K562 (cell line): ENCODE data around the gene NEUROG1. TPM values are rescaled to one million over a fixed set of nuclear protein-coding genes. Genes with fewer than 3 reads are reported as not detected.

Experiments used
- ATAC-seq: fragments of 200-7000 bp; cut with Tn5 transposase; 3 replicates; pipeline ENCODE4 v1.9.1; 2020; ENCODE audit warnings: moderate library complexity
- BruUV-seq: library from RNA; stranded (reverse); fragments of 400-500 nt; replicated peaks from 2 replicates; lab custom pipeline; 2021; lab: Mats Ljungman, UMichigan
- CTCF ChIA-PET: fragments of 300-600 bp; formaldehyde crosslinking; extraction: SDS; loops from one replicate; lab custom pipeline; 2021; ENCODE audit warnings: low intra/inter-chr PET ratio; lab: Yijun Ruan, JAX
- POLR2A ChIA-PET: fragments of 300-600, 350-650 bp; sonication (Branson Sonifier 250); formaldehyde crosslinking; extraction: SDS; loops from one replicate; lab custom pipeline; 2021; ENCODE audit warnings: antibody characterized with exemption, inconsistent platforms; lab: Yijun Ruan, JAX
- DNase-seq, 4 experiments: peaks; one replicate each; pipeline versions ENCODE4 v3.0.0 to v3.0.0-alpha.2; 2011 to 2018; ENCODE audit warnings: low spot score in 3 of 4, mixed read lengths in 3 of 4; ENCODE audit errors: extremely low read depth in 1 of 4
- FAIRE-seq: peaks from 2 replicates; lab custom pipeline; 2011; peaks lifted over from hg19 to GRCh38; lab: Jason Lieb, UNC
- H2AFZ ChIP-seq: 2 replicates; pipeline ENCODE4 v1.6.0; 2011; ENCODE audit warnings: low read depth, low read length, control low read depth, inconsistent platforms
- H3K27ac ChIP-seq: fragments of 200-600 bp; 3 replicates; pipeline ENCODE4 v1.8.0; 2011; ENCODE audit warnings: low read depth, mild to moderate bottlenecking, control low read depth, inconsistent platforms, low read length, moderate library complexity, mixed read lengths; ENCODE audit errors: extremely low read depth
- H3K27me3 ChIP-seq, 2 experiments: fragments of 300-600 bp in 1 of 2; 2 replicates in 1 of 2; 3 replicates in 1 of 2; pipeline versions ENCODE4 v1.6.0 to v1.8.0; 2011; ENCODE audit warnings: inconsistent platforms in 2 of 2, low read length in 2 of 2, mild to moderate bottlenecking in 1 of 2, mixed read lengths in 1 of 2, moderate library complexity in 1 of 2; ENCODE audit not compliant: control insufficient read depth in 2 of 2, insufficient read depth in 2 of 2
- H3K36me3 ChIP-seq: fragments of 300-600 bp; 3 replicates; pipeline ENCODE4 v1.8.0; 2011; ENCODE audit warnings: mild to moderate bottlenecking, low read length, inconsistent platforms; ENCODE audit not compliant: control insufficient read depth, insufficient read depth
- H3K4me1 ChIP-seq, 2 experiments: fragments of 200-600 bp in 1 of 2; replicated peaks in 1 of 2; 2 replicates in 1 of 2; 3 replicates in 1 of 2; pipeline versions ENCODE4 v1.5.1 to v1.8.0; 2011; ENCODE audit warnings: inconsistent platforms in 2 of 2, low read length in 2 of 2, mild to moderate bottlenecking in 1 of 2, mixed read lengths in 1 of 2, moderate library complexity in 1 of 2; ENCODE audit not compliant: control insufficient read depth in 2 of 2, insufficient read depth in 2 of 2
- H3K4me2 ChIP-seq: 2 replicates; pipeline ENCODE4 v1.6.1; 2011; ENCODE audit warnings: low read length, control low read depth, inconsistent platforms, mixed read lengths; ENCODE audit not compliant: insufficient read depth
- H3K4me3 ChIP-seq: fragments of 200-600 bp; sonication (generic), shearing (Covaris generic); 2 replicates; pipeline ENCODE4 v1.5.1; 2016; ENCODE audit warnings: control low read depth, inconsistent platforms
- H3K79me2 ChIP-seq: fragments of 200-600 bp; 3 replicates; pipeline ENCODE4 v1.8.0; 2011; ENCODE audit warnings: low read length, inconsistent platforms; ENCODE audit not compliant: control insufficient read depth, insufficient read depth
- H3K9ac ChIP-seq, 2 experiments: 2 replicates each; pipeline versions ENCODE4 v1.6.0 to v1.6.1; 2011; ENCODE audit warnings: low read depth in 2 of 2, low read length in 2 of 2, control low read depth in 1 of 2, inconsistent platforms in 1 of 2, mild to moderate bottlenecking in 1 of 2, mixed read lengths in 1 of 2; ENCODE audit not compliant: insufficient read depth in 1 of 2
- H3K9me1 ChIP-seq: one replicate; pipeline ENCODE4 v1.6.0; 2011; ENCODE audit warnings: inconsistent platforms, mild to moderate bottlenecking, low read length, moderate library complexity; ENCODE audit not compliant: control insufficient read depth, insufficient read depth
- H3K9me3 ChIP-seq: replicated peaks from 2 replicates; pipeline ENCODE4 v1.5.1; 2011; ENCODE audit warnings: low read depth, low read length, inconsistent platforms; ENCODE audit not compliant: control insufficient read depth, insufficient read depth
- H4K20me1 ChIP-seq: replicated peaks from 2 replicates; pipeline ENCODE4 v1.6.1; 2011; ENCODE audit warnings: low read length, inconsistent platforms, mixed read lengths; ENCODE audit not compliant: control insufficient read depth, insufficient read depth
- BRCA1 ChIP-seq, 2 experiments: fragments of 450-650 bp in 1 of 2; sonication (generic) in 1 of 2; formaldehyde crosslinking in 1 of 2; IDR thresholded peaks; 2 replicates each; pipeline versions ENCODE4 v1.5.0 to v1.6.1; 2017 to 2020; ENCODE audit warnings: mild to moderate bottlenecking in 1 of 2, missing genetic modification reagents in 1 of 2
- MCM7 ChIP-seq, 2 experiments: fragments of 450-650 bp; IDR thresholded peaks; 2 replicates each; pipeline ENCODE4 v1.6.1; 2016 to 2018
- PTRF ChIP-seq: fragments of 450-650 bp; IDR thresholded peaks from 2 replicates; pipeline ENCODE4 v1.6.1; 2016; ENCODE audit warnings: mild to moderate bottlenecking, missing genetic modification characterization, missing compliant biosample characterization
- SP2 ChIP-seq: IDR thresholded peaks from 2 replicates; pipeline ENCODE4 v1.6.1; 2011; ENCODE audit warnings: mild to moderate bottlenecking, low read depth, low read length, moderate library complexity; ENCODE audit not compliant: poor library complexity, severe bottlenecking; ENCODE audit errors: extremely low read depth
- STAT6 ChIP-seq: sonication (generic); formaldehyde crosslinking; IDR thresholded peaks from 2 replicates; pipeline ENCODE4 v1.8.1; 2023; ENCODE audit warnings: mild to moderate bottlenecking, missing genetic modification reagents
- TFE3 ChIP-seq: fragments of 450-650 bp; formaldehyde crosslinking; IDR thresholded peaks from 2 replicates; pipeline ENCODE4 v1.4.0; 2020; ENCODE audit warnings: mild to moderate bottlenecking, mixed read lengths
- ZFP30 ChIP-seq: fragments of 250-450 bp; sonication (Bioruptor Pico); IDR thresholded peaks from 2 replicates; pipeline ENCODE4 v1.8.0; 2022; ENCODE audit warnings: moderate library complexity, mild to moderate bottlenecking, inconsistent platforms, borderline replicate concordance
- ZNF282 ChIP-seq: sonication (generic); formaldehyde crosslinking; IDR thresholded peaks from 2 replicates; pipeline ENCODE4 v1.8.1; 2023; ENCODE audit warnings: missing genetic modification reagents
- ZNF3 ChIP-seq: fragments of 250-450 bp; sonication (Bioruptor Pico); IDR thresholded peaks from 2 replicates; pipeline ENCODE4 v1.5.0; 2021; ENCODE audit warnings: mild to moderate bottlenecking, moderate library complexity
- ZNF79 ChIP-seq: fragments of 250-450 bp; sonication (Bioruptor Pico); IDR thresholded peaks from 2 replicates; pipeline ENCODE4 v1.4.0; 2020; ENCODE audit warnings: low read depth, mild to moderate bottlenecking, moderate library complexity
- WGBS: fragments of 100-300 bp; shearing (Covaris generic); methylation state at CpG from one replicate; pipeline ENCODE4 v1.1.6; 2016; ENCODE audit warnings: low coverage, mixed read lengths; ENCODE audit not compliant: insufficient coverage; ENCODE audit errors: missing lambda C conversion rate; 5-methylcytosine and 5-hydroxymethylcytosine counted together
- in situ Hi-C: fragments of 300-500 bp; cut with MboI; formaldehyde crosslinking; loops from 4 replicates; pipeline ENCODE4 v1.15.0; 2018; ENCODE audit warnings: inconsistent platforms, mixed read lengths
- intact Hi-C: fragments of 100-400 bp; cut with micrococcal nuclease; formaldehyde crosslinking; loops from 2 replicates; pipeline ENCODE4 v1.14.2; 2022
- polyA plus RNA-seq, 8 experiments: library from polyadenylated mRNA; depleted of rRNA in 4 of 8; stranded (reverse) in 5 of 8; unstranded in 3 of 8; fragments of >200 nt; fragmentation: Nextera tagmentation in 2 of 8; fragmentation: Illumina TruSeq in 1 of 8; extraction: Ambion mirVana in 2 of 8; extraction: Trizol in 1 of 8; gene quantifications; 2 replicates each; pipeline versions ENCODE4 v1.2.1 to v1.2.3, GENCODE V29; 2011 to 2014; ENCODE audit warnings: inconsistent platforms in 1 of 8, missing spikeins in 1 of 8
- total RNA-seq, 7 experiments: library from RNA; depleted of rRNA in 6 of 7; stranded (reverse); fragments of >200 nt in 6 of 7; fragmentation: Illumina TruSeq in 2 of 7; extraction: Trizol in 2 of 7; gene quantifications; 2 replicates each; pipeline versions ENCODE4 v1.2.1 to v1.2.3, GENCODE V29; 2011 to 2021; ENCODE audit warnings: low replicate concordance in 1 of 7

Gene NEUROG1
- total and polyA plus RNA-seq, 9 of the 15 experiments (the other 6 are each of a cell fraction or from before 2014, with no cell fraction given) = not detected

- POLR2A ChIA-PET = interaction anchor here (1.6 kb wide), 1 partner anchor 21 kb away, joined by 6 read pairs; no protein-coding TSS in a partner anchor
- Histone ChIP-seq H3K27me3 (no peaks in the 10 kb centered on the region; a peak in 2 of 5 replicates), H3K4me2 (no peak overlapping the region), H3K9me1 (no peaks in the 10 kb centered on the region), H3K4me1 (peaks cover 0 to 9% of the 10 kb centered on the region in 2 experiments; a peak in 2 of 5 replicates), H3K36me3 (no peaks in the 10 kb centered on the region), H3K27ac (no peak overlapping the region), H3K9me3 (no peaks in the 10 kb centered on the region), H2AFZ (no peak overlapping the region), H3K79me2 (no peaks in the 10 kb centered on the region), H3K4me3 (no peak overlapping the region), H4K20me1 (no peaks in the 10 kb centered on the region), H3K9ac (no peak overlapping the region)
- no peak for FAIRE-seq
- intact Hi-C loops (loop anchor here (5.0 kb wide), 1 partner anchor 44 kb away; no protein-coding TSS in a partner anchor), in situ Hi-C loops (no loop called here)
- WGBS = 56% methylated on average over 16 of the region's 16 CpGs
- no peak for DNase-seq
- CTCF ChIA-PET = no interaction called here
- no peak for TF ChIP-seq MCM7 (IDR thresholded peaks at IDR 0.05)
- TF ChIP-seq ZNF3 (CRISPR knock-in tag) = no peak
- no peak for TF ChIP-seq ZFP30
- TF ChIP-seq TFE3 = no peak
- TF ChIP-seq ZNF79 (CRISPR knock-in tag) = no peak
- no peak for TF ChIP-seq BRCA1 (IDR thresholded peaks at IDR 0.05)
- no peak for TF ChIP-seq BRCA1 (CRISPR knock-in tag; IDR thresholded peaks at IDR 0.05)
- TF ChIP-seq SP2 = no peak
- no peak for TF ChIP-seq ZNF282 (CRISPR knock-in tag)
- TF ChIP-seq PTRF (tag) = no peak
- TF ChIP-seq STAT6 (CRISPR knock-in tag) = no peak
- BruUV-seq = no TSS peak
- no peak for ATAC-seq
Observed at GRCh38 chr5:135508496-135509005, 27.2 kb downstream of the NEUROG1 start.
